Measurements from ENCODE around the gene ASTN2.

DNA sequence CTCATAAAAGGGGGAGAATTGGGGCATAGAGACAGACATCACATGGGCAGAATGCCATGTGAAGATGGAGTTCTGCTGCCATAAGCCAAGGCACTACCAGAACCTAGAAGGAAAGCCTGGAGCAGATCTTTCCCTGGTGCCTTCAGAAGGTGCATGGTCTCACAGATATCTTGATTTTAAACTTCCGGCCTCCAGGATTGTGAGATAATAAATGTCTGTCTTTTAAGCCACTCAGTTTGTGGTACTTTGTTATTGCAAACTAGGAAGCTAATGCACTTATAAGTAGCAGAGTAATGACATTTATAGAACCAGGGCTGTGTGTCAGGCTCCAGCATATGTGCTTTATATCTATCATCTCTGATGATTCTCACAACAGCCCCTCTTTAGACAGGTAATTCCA lies 130.4 kb downstream of the ASTN2 start:
- TF ChIP-seq, protein P1, sequence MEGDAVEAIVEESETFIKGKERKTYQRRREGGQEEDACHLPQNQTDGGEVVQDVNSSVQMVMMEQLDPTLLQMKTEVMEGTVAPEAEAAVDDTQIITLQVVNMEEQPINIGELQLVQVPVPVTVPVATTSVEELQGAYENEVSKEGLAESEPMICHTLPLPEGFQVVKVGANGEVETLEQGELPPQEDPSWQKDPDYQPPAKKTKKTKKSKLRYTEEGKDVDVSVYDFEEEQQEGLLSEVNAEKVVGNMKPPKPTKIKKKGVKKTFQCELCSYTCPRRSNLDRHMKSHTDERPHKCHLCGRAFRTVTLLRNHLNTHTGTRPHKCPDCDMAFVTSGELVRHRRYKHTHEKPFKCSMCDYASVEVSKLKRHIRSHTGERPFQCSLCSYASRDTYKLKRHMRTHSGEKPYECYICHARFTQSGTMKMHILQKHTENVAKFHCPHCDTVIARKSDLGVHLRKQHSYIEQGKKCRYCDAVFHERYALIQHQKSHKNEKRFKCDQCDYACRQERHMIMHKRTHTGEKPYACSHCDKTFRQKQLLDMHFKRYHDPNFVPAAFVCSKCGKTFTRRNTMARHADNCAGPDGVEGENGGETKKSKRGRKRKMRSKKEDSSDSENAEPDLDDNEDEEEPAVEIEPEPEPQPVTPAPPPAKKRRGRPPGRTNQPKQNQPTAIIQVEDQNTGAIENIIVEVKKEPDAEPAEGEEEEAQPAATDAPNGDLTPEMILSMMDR (IDR thresholded peaks at IDR 0.05): no peak
- TF ChIP-seq POLR2A (IDR thresholded peaks at IDR 0.05): no peak

Measured in thyroid gland (tissue), 4 donors.